HepG2 (cell line): ENCODE results near the gene LRP2.

ENCODE experiments used
- YY1 ChIP-seq: IDR thresholded peaks from 2 replicates; pipeline ENCODE4 v1.6.1; 2011; ENCODE audit warnings: low read length, low read depth, moderate library complexity, mild to moderate bottlenecking; ENCODE audit not compliant: insufficient read depth, insufficient replicate concordance
- ZFP36 ChIP-seq: fragments of 150-350 bp; IDR thresholded peaks from 2 replicates; pipeline ENCODE4 v1.6.1; 2018; ENCODE audit warnings: borderline replicate concordance, low read length, low read depth; ENCODE audit not compliant: partially characterized antibody

DNA sequence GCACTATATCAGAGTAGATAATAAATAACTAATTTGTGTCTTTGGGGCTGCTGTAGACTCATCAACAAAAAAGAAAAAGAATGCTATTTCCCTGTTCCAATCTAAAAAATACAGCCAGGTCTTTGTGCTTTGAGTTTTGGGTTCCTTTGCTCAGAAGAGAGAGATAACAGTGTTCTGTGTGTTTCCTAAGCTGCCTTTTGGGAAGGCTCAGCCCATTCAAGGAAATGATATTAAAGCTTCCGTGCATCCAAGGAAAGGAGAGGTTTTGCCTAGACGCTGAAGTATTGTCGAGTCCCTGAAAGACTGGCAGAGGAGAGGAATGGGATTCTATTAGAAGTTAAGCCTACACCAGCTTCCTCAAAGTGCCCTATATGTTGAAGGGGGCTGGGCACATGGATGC lies 25.8 kb upstream of the LRP2 start:
- TF ChIP-seq YY1 = no peak
- no peak for TF ChIP-seq ZFP36
